ENCODE results near the gene ZNF12.
"Not testable (repeated sequence)": the region's sequence is repeated elsewhere in the genome, so short reads cannot be mapped to it uniquely, and the experiment has no call there.

ZNF12 gene

DNA sequence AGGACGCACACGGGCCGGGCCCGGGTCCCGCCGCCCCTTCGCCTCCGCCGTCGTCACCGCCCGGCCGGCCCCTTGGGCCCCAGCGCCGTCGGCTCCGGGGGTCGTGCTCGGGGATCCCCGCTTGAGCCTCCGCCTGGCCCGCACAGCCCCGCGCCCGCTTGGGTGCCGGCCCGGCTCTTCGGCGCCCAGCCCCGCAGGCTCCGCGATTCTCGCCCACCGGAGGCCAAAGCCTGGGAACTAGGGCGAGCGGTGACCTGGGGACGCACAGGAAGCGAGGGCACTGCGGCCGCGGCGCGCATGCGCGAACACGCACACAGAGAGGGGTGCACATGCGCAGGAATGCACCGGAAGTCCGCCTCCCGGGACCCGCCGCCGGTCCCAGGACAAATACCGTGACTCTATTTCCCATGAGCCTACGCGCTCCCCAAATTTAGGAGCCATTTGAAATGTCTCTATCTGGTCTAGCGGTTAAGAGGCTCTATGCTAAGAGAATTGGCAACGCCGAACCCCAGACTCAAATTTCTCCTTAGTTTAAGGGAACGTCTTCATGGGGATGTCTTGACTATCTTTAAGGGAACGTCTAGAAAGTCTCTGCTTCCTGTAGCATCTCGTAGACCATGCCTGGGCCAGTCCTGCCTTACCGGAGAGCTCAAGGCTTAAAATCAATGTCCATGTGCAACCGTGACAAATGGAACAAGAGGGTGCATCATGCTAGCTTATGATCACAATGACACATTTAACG lies at the start of gene ZNF12:
Gene ZNF12, minus strand, starts transcription at position 282 of the 742 bp plus-strand sequence. CDS start 1,774 bp downstream, outside the sequence.
- H3K27ac ChIP-seq (ENCODE audit: low read depth, low read length) = peak within 1 kb of the TSS; percentile 82
- peaks cover 3% of the 10 kb centered on the region for H3K4me1 ChIP-seq (ENCODE audit: control insufficient read depth, insufficient read depth, low read length, unreplicated experiment)
- peak within 1 kb of the TSS; percentile 100 for H2AFZ ChIP-seq (ENCODE audit: low read length, unreplicated experiment)
- H3K36me3 ChIP-seq (ENCODE audit: insufficient read depth, low read length) = peaks cover 27% of the 10 kb centered on the region
- peaks cover 43% of the 10 kb centered on the region for H3K79me2 ChIP-seq (ENCODE audit: control insufficient read depth, insufficient read depth, low read length, unreplicated experiment)
- no peaks in the 10 kb centered on the region for H3K27me3 ChIP-seq (ENCODE audit: insufficient read depth, low read length)
- H3K4me3 ChIP-seq (ENCODE audit: low read depth, low read length) = peak within 1 kb of the TSS; percentile 91

DNA sequence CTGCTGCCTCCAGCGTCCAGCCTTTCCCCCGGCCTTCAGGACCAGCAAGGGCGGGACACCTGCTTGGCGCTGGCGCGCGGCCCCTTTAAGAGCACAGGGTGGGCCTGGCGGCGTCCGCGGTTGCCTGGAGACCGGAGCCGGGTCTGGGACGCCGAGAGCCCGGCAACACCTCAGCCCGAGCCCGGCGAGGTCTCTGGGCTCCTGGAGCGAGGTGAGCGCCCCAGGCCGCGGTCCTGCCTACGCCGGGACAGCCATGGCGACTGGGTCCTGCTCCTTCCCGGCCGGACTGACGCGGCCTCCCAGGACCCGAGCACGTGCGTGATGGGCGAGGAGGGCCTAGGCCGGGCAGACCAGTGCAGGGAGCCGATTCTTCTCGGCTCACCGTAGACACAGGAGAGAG lies 47.2 kb upstream of the ZNF12 start, which contains the start of gene RSPH10B2:
Gene RSPH10B2, plus strand, starts transcription at position 140 of the 400 bp plus-strand sequence. CDS start 3,575 bp downstream, outside the sequence.
- H3K36me3 ChIP-seq (ENCODE audit: insufficient read depth, low read length); H3K27ac ChIP-seq (ENCODE audit: low read depth, low read length); H3K4me1 ChIP-seq (ENCODE audit: control insufficient read depth, insufficient read depth, low read length, unreplicated experiment); H3K79me2 ChIP-seq (ENCODE audit: control insufficient read depth, insufficient read depth, low read length, unreplicated experiment); H3K4me3 ChIP-seq (ENCODE audit: low read depth, low read length); H2AFZ ChIP-seq (ENCODE audit: low read length, unreplicated experiment); H3K27me3 ChIP-seq (ENCODE audit: insufficient read depth, low read length): not testable (repeated sequence)

DNA sequence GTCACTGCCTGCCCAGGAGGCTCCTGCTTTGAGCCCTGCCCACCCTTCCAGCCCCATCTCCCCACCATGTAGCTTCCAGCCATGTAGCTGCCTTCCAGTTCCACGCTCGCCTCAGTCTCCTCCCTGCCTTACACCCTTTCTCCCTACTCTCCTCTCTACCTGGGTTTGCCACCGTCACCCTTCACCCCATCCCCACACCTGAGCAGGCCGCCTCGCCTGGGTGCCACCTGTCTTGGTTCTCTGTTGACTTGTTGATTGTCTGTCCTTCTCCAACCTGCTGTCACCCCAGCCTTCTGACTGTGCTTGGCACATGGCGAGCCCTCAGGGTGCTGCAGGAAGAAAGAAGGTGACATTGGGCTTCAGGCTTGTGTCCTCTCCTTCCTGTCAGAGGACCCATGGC lies 43.4 kb upstream of the ZNF12 start:
- not testable (repeated sequence) for H3K4me1 ChIP-seq (ENCODE audit: control insufficient read depth, insufficient read depth, low read length, unreplicated experiment); H3K4me3 ChIP-seq (ENCODE audit: low read depth, low read length); H3K79me2 ChIP-seq (ENCODE audit: control insufficient read depth, insufficient read depth, low read length, unreplicated experiment); H2AFZ ChIP-seq (ENCODE audit: low read length, unreplicated experiment); H3K27me3 ChIP-seq (ENCODE audit: insufficient read depth, low read length); H3K27ac ChIP-seq (ENCODE audit: low read depth, low read length); H3K36me3 ChIP-seq (ENCODE audit: insufficient read depth, low read length)

DNA sequence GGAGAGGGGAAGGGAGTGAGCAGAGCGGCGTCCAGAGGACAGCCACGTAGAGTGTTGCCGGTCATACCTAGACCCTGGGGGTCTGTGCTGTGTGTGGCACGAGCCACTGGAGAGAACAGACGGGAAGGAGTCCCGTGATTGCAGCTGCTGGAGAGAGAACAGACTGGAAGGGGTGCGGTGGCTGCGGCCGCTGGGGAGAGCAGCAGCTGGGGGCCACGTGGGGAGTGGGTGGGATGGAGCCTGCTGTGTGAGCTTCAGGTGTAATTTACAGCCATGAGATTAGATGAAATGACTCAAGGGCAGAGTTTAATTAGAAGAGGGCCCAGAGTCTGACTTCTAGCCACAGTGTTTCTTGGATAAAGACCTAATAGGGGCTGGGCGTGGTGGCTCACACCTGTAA lies 42.6 kb upstream of the ZNF12 start:
- not testable (repeated sequence) for H3K36me3 ChIP-seq (ENCODE audit: insufficient read depth, low read length); H3K4me3 ChIP-seq (ENCODE audit: low read depth, low read length); H3K27me3 ChIP-seq (ENCODE audit: insufficient read depth, low read length); H3K4me1 ChIP-seq (ENCODE audit: control insufficient read depth, insufficient read depth, low read length, unreplicated experiment); H3K79me2 ChIP-seq (ENCODE audit: control insufficient read depth, insufficient read depth, low read length, unreplicated experiment); H2AFZ ChIP-seq (ENCODE audit: low read length, unreplicated experiment); H3K27ac ChIP-seq (ENCODE audit: low read depth, low read length)

DNA sequence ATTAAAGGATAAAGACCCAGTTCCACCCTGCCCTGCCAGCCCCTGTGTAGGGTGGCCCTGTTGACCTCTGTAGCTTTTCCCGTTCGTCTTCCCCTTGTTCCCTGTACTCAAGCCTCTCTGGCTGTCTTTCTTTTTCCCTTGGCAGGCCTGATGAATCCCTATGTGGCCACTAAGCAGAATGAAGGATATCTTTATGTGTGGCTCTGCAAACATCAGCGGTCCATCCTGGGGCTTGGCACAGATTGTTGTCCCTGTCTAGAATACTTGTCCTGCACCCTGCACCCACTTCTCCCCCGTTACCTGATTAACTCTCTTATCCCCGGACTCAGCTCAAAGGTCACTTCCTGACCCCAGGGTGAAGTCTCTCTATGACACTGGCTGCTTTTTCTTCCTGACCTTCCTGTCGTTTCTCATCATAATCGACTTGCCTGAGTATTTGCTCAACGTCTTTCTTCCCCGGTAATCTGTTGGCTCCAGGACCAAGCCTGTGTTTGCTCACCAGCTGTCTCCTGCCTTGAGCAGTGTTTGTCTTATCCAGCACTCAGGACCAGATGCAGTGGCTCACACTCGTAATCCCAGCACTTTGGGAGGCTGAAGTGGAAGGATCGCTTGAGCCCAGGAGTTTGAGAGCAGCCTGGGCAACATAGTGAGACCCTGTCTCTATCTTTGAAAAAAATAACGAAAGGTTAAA lies 37.8 kb upstream of the ZNF12 start:
- not testable (repeated sequence) for H3K79me2 ChIP-seq (ENCODE audit: control insufficient read depth, insufficient read depth, low read length, unreplicated experiment); H2AFZ ChIP-seq (ENCODE audit: low read length, unreplicated experiment); H3K27ac ChIP-seq (ENCODE audit: low read depth, low read length); H3K4me1 ChIP-seq (ENCODE audit: control insufficient read depth, insufficient read depth, low read length, unreplicated experiment); H3K27me3 ChIP-seq (ENCODE audit: insufficient read depth, low read length); H3K36me3 ChIP-seq (ENCODE audit: insufficient read depth, low read length); H3K4me3 ChIP-seq (ENCODE audit: low read depth, low read length)

DNA sequence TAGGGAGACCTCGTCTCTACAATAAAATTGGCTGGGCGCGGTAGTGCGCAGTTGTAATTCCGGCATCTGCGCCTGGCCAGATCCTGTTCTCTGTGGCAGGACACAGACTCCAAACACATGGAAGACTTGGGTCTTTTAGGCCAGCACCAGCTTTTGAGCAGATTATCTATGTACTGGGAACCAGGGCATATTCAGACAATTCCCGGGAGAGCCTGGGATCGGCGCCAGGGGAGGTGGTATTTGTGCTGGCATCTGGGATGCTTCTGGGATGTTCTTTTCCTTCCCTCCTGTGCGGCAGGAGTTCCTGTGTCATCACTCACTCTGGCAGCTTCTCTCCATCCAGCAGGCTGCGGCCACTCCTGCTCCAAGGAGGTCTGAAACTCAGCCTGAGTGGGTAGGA lies 31.7 kb upstream of the ZNF12 start:
- not testable (repeated sequence) for H3K79me2 ChIP-seq (ENCODE audit: control insufficient read depth, insufficient read depth, low read length, unreplicated experiment); H3K27me3 ChIP-seq (ENCODE audit: insufficient read depth, low read length); H3K4me3 ChIP-seq (ENCODE audit: low read depth, low read length); H2AFZ ChIP-seq (ENCODE audit: low read length, unreplicated experiment); H3K4me1 ChIP-seq (ENCODE audit: control insufficient read depth, insufficient read depth, low read length, unreplicated experiment); H3K27ac ChIP-seq (ENCODE audit: low read depth, low read length)
- H3K36me3 ChIP-seq (ENCODE audit: insufficient read depth, low read length) = peaks cover 13% of the 10 kb centered on the region

DNA sequence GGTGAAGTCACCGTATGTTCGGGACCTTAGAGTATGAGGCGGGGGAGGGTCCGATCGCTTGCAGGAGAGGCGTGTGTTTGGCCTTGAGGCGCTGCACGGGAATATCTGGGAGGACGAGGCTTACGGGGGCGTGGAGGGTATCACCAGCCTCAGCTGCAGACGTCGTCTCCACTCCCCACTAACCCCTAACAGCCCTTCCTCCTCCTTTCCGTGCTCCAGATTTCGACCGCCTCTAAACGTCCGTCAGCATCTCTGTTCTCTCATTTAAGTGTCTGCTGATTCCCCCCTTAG lies 23.5 kb upstream of the ZNF12 start:
- peaks cover 4% of the 10 kb centered on the region for H3K4me1 ChIP-seq (ENCODE audit: control insufficient read depth, insufficient read depth, low read length, unreplicated experiment)
- H3K79me2 ChIP-seq (ENCODE audit: control insufficient read depth, insufficient read depth, low read length, unreplicated experiment) = peaks cover 35% of the 10 kb centered on the region
- no peaks in the 10 kb centered on the region for H3K27me3 ChIP-seq (ENCODE audit: insufficient read depth, low read length)
- H3K4me3 ChIP-seq (ENCODE audit: low read depth, low read length) = peak overlapping the region; percentile 86
- peak overlapping the region; percentile 76 for H3K27ac ChIP-seq (ENCODE audit: low read depth, low read length)
- peaks cover 15% of the 10 kb centered on the region; the same call in 1 of the 2 replicates for H3K36me3 ChIP-seq (ENCODE audit: insufficient read depth, low read length)
- peak overlapping the region; percentile 70 for H2AFZ ChIP-seq (ENCODE audit: low read length, unreplicated experiment)

DNA sequence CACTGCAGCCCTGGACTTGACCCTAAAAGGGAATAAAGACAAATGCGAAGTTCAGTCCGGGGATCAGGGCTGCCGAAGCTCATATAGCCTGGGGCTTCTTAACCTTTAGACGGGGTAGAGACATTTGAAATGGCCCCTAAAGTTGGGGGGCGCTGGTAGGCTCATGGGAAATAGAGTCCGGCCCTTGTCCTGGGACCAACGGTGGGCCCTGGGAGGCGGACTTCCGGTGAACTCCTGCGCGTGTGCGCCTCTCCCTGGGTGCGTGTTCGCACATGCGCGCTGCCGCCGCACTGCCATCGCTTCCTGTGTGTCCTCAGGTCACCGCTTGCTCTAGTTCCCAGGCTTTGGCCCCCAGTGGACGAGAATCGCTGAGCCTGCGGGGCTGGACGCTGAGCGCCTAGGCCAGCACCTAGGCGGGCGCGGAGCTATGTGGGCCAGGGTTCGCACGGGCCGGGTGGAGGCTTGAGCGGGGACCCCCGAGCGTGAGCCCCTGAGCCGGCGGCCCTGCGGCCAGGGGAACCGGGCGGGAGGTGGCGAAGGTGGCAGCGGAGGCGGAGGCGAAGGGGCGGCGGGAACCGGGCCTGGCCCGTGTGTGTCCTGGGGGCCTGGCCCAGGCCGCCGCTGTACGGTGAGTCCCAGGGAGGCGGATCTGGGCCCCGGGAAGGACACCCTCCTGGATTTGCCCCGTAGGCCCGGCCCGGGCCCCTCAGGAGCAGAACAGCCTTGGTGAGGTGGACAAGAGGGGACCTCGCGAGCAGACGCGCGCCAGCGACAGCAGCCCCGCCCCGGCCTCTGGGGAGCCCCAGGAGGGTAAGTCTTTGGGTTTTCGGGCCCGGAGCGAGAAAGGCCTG lies 23.0 kb upstream of the ZNF12 start:
- Histone ChIP-seq H3K36me3 (ENCODE audit: insufficient read depth, low read length) (peaks cover 12% of the 10 kb centered on the region; the same call in 1 of the 2 replicates), H3K27me3 (ENCODE audit: insufficient read depth, low read length) (no peaks in the 10 kb centered on the region), H3K4me1 (ENCODE audit: control insufficient read depth, insufficient read depth, low read length, unreplicated experiment) (peaks cover 4% of the 10 kb centered on the region), H3K79me2 (ENCODE audit: control insufficient read depth, insufficient read depth, low read length, unreplicated experiment) (peaks cover 33% of the 10 kb centered on the region), H3K4me3 (ENCODE audit: low read depth, low read length) (peak overlapping the region; percentile 86), H2AFZ (ENCODE audit: low read length, unreplicated experiment) (peak overlapping the region; percentile 100), H3K27ac (ENCODE audit: low read depth, low read length) (peak overlapping the region; percentile 76)

DNA sequence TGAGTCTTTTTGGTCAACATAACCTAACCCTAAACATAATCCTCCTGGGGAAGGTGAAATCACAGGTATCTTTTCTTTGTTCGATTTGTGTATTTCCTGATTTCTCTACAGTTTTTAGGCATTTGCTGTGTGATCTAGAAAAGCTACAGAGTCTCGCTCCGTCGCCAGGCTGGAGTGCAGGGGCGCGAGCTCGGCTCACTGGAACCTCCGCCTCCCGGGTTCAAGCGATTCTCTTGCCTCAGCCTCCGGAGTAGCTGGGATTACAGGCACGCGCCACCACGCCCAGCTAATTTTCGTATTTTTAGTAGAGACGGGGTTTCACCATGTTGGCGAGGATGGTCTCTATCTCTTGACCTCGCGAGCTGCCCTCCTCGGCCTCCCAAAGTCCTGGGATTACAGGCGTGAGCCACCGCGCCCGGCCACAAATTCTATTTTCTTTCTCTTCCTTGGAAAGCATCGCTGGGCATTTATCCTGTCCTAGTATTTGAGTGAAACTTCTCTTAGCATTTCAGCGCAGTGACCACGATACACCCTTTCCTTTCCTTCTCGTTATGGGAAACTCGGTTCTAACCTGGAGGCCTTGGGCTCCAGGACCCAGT lies 22.2 kb upstream of the ZNF12 start:
- Histone ChIP-seq H3K36me3 (ENCODE audit: insufficient read depth, low read length) (peaks cover 12% of the 10 kb centered on the region; the same call in 1 of the 2 replicates), H3K27ac (ENCODE audit: low read depth, low read length) (peak overlapping the region; percentile 76), H3K4me3 (ENCODE audit: low read depth, low read length) (peak overlapping the region; percentile 86), H2AFZ (ENCODE audit: low read length, unreplicated experiment) (peak overlapping the region; percentile 100), H3K79me2 (ENCODE audit: control insufficient read depth, insufficient read depth, low read length, unreplicated experiment) (peaks cover 33% of the 10 kb centered on the region)
- H3K4me1 ChIP-seq (ENCODE audit: control insufficient read depth, insufficient read depth, low read length, unreplicated experiment); H3K27me3 ChIP-seq (ENCODE audit: insufficient read depth, low read length): not testable (repeated sequence)

DNA sequence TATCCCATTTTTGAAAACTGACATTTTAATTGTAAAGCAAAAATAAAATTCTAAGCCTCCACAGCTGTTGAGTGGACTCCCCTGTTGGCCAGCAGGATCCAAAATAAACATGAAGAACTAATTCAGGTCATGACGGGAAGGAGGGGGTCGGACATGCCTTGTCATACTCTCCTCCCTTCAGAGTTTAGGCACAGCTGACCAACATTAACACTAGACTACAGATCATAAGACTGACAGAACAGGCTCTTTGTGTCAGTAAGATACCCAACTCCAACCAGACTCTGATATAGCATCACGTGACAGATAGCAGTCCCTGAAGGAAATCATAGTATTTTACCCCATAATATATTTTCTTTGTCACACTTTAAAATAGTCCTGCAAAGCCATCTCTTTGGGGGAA lies 20.9 kb upstream of the ZNF12 start:
- Histone ChIP-seq H3K4me3 (ENCODE audit: low read depth, low read length) (no peak overlapping the region), H3K27me3 (ENCODE audit: insufficient read depth, low read length) (no peaks in the 10 kb centered on the region), H3K27ac (ENCODE audit: low read depth, low read length) (no peak overlapping the region)

More for the DNA sequence above, 20.9 kb upstream of the ZNF12 start:
- Histone ChIP-seq H3K4me1 (ENCODE audit: control insufficient read depth, insufficient read depth, low read length, unreplicated experiment) (peaks cover 4% of the 10 kb centered on the region), H3K79me2 (ENCODE audit: control insufficient read depth, insufficient read depth, low read length, unreplicated experiment) (peaks cover 23% of the 10 kb centered on the region), H2AFZ (ENCODE audit: low read length, unreplicated experiment) (no peak overlapping the region), H3K36me3 (ENCODE audit: insufficient read depth, low read length) (peaks cover under 1% of the 10 kb centered on the region; the same call in 1 of the 2 replicates)
